HEK293T (cell line): Measurements from ENCODE around the gene ANKRD52.

Experiments
- HDGF ChIP-seq: fragments of 450-650 bp; IDR thresholded peaks from 2 replicates; pipeline ENCODE4 v1.6.1; 2017; ENCODE audit warnings: antibody characterized with exemption, borderline replicate concordance
- TARDBP ChIP-seq: fragments of 450-650 bp; IDR thresholded peaks from 2 replicates; pipeline ENCODE4 v1.6.1; 2016

- TF ChIP-seq TARDBP (no peak), HDGF (no peak)
Observed at GRCh38 chr12:56204275-56204674, 53.9 kb downstream of the ANKRD52 start.
